Measurements from ENCODE around the gene ID3. TPM values are rescaled to one million over a fixed set of nuclear protein-coding genes. Genes with fewer than 3 reads are reported as not detected.
A peak's percentile ranks its signal among the peaks of the same experiment; 100 is the strongest.

The ID3 gene
- total and polyA plus RNA-seq, 9 of the 15 experiments (the other 6 are each of a cell fraction or from before 2014, with no cell fraction given) = 6.8 to 59.8 (median 23.5) TPM

DNA sequence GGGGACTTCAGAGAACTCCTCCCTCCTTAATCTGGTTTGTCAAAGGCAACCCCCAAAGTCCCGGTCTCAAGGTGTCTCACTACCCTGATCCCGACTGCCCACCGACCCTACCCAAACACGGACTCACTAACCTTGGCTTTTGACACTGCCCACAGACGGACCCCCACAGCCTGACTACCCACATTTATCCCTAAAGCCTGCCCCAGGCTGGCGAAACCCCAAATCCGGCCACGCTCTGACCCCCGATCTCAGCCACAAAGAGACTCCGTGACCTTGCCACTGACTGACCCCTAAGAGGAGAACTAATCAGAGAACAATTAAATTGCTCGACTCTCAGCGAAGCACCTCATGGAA lies 5.2 kb downstream of the ID3 start (continued):
- TF ChIP-seq, protein P1, sequence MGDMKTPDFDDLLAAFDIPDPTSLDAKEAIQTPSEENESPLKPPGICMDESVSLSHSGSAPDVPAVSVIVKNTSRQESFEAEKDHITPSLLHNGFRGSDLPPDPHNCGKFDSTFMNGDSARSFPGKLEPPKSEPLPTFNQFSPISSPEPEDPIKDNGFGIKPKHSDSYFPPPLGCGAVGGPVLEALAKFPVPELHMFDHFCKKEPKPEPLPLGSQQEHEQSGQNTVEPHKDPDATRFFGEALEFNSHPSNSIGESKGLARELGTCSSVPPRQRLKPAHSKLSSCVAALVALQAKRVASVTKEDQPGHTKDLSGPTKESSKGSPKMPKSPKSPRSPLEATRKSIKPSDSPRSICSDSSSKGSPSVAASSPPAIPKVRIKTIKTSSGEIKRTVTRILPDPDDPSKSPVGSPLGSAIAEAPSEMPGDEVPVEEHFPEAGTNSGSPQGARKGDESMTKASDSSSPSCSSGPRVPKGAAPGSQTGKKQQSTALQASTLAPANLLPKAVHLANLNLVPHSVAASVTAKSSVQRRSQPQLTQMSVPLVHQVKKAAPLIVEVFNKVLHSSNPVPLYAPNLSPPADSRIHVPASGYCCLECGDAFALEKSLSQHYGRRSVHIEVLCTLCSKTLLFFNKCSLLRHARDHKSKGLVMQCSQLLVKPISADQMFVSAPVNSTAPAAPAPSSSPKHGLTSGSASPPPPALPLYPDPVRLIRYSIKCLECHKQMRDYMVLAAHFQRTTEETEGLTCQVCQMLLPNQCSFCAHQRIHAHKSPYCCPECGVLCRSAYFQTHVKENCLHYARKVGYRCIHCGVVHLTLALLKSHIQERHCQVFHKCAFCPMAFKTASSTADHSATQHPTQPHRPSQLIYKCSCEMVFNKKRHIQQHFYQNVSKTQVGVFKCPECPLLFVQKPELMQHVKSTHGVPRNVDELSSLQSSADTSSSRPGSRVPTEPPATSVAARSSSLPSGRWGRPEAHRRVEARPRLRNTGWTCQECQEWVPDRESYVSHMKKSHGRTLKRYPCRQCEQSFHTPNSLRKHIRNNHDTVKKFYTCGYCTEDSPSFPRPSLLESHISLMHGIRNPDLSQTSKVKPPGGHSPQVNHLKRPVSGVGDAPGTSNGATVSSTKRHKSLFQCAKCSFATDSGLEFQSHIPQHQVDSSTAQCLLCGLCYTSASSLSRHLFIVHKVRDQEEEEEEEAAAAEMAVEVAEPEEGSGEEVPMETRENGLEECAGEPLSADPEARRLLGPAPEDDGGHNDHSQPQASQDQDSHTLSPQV (IDR thresholded peaks at IDR 0.05) = peak; percentile 79; the same call in 1 of the 2 replicates
- TF ChIP-seq EP400 (IDR thresholded peaks at IDR 0.05) = no peak
- no peak for TF ChIP-seq ASH1L (IDR thresholded peaks at IDR 0.05; ENCODE audit: borderline replicate concordance, low read depth, partially characterized antibody)
- no peak for TF ChIP-seq OTX1 (CRISPR knock-in tag; IDR thresholded peaks at IDR 0.05)
- peak; percentile 24; the same call in 1 of the 2 replicates for TF ChIP-seq ARID1B (IDR thresholded peaks at IDR 0.05)
- TF ChIP-seq POLR2AphosphoS5 (IDR thresholded peaks at IDR 0.05; ENCODE audit: control insufficient read depth, insufficient read depth, low read depth, low read length) = no peak
- TF ChIP-seq PCBP2 (IDR thresholded peaks at IDR 0.05; ENCODE audit: low read depth, low read length, poor library complexity, severe bottlenecking) = no peak
- peak; percentile 30; the same call in 1 of the 2 replicates for TF ChIP-seq POLR2A (conservative IDR thresholded peaks at IDR 0.05)
- 0 out of 2 replicates have a peak, but pooled peaks have one; percentile 14 for TF ChIP-seq ZSCAN29 (IDR thresholded peaks at IDR 0.05)
- no peak for TF ChIP-seq MCM5 (IDR thresholded peaks at IDR 0.05; ENCODE audit: low read depth)
- 0 out of 2 replicates have a peak, but pooled peaks have one; percentile 69 for TF ChIP-seq NFRKB (IDR thresholded peaks at IDR 0.05; ENCODE audit: low read depth)
- TF ChIP-seq, protein P2, sequence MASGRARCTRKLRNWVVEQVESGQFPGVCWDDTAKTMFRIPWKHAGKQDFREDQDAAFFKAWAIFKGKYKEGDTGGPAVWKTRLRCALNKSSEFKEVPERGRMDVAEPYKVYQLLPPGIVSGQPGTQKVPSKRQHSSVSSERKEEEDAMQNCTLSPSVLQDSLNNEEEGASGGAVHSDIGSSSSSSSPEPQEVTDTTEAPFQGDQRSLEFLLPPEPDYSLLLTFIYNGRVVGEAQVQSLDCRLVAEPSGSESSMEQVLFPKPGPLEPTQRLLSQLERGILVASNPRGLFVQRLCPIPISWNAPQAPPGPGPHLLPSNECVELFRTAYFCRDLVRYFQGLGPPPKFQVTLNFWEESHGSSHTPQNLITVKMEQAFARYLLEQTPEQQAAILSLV (tag; IDR thresholded peaks at IDR 0.05) = 0 out of 2 replicates have a peak, but pooled peaks have one; percentile 16
- peak; percentile 49 for TF ChIP-seq KDM5B (IDR thresholded peaks at IDR 0.05; ENCODE audit: insufficient replicate concordance, low read depth, low read length)
- no peak for TF ChIP-seq RBFOX2 (IDR thresholded peaks at IDR 0.05; ENCODE audit: low read depth, low read length)
- no peak for TF ChIP-seq ZNF507 (tag; conservative IDR thresholded peaks at IDR 0.05)
- TF ChIP-seq SMARCA4 (IDR thresholded peaks at IDR 0.05) = peak; percentile 47; the same call in 1 of the 2 replicates
- no peak for TF ChIP-seq BACH1 (tag; IDR thresholded peaks at IDR 0.05)
- peak in 1 of 2 experiments; percentile 44; a peak in 1 of 4 replicates for TF ChIP-seq HDAC1 (IDR thresholded peaks at IDR 0.05)
- TF ChIP-seq ZNF197 (CRISPR knock-in tag; IDR thresholded peaks at IDR 0.05; ENCODE audit: low read depth) = no peak
- TF ChIP-seq MIER1 (IDR thresholded peaks at IDR 0.05; ENCODE audit: low read depth) = 0 out of 2 replicates have a peak, but pooled peaks have one; percentile 35
- TF ChIP-seq, protein P3, sequence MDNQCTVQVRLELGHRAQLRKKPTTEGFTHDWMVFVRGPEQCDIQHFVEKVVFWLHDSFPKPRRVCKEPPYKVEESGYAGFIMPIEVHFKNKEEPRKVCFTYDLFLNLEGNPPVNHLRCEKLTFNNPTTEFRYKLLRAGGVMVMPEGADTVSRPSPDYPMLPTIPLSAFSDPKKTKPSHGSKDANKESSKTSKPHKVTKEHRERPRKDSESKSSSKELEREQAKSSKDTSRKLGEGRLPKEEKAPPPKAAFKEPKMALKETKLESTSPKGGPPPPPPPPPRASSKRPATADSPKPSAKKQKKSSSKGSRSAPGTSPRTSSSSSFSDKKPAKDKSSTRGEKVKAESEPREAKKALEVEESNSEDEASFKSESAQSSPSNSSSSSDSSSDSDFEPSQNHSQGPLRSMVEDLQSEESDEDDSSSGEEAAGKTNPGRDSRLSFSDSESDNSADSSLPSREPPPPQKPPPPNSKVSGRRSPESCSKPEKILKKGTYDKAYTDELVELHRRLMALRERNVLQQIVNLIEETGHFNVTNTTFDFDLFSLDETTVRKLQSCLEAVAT (IDR thresholded peaks at IDR 0.05) = 0 out of 4 replicates have a peak, but pooled peaks of 1 of the 2 experiments have one; percentile 22
- TF ChIP-seq, protein P4, sequence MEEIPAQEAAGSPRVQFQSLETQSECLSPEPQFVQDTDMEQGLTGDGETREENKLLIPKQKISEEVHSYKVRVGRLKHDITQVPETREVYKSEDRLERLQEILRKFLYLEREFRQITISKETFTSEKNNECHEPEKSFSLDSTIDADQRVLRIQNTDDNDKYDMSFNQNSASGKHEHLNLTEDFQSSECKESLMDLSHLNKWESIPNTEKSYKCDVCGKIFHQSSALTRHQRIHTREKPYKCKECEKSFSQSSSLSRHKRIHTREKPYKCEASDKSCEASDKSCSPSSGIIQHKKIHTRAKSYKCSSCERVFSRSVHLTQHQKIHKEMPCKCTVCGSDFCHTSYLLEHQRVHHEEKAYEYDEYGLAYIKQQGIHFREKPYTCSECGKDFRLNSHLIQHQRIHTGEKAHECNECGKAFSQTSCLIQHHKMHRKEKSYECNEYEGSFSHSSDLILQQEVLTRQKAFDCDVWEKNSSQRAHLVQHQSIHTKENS (CRISPR knock-in tag; IDR thresholded peaks at IDR 0.05) = no peak
